NCI-H2081 treated with DMSO at 0.1 percent for 48 hours (cell line): ENCODE results near the gene SPPL2C.

Source experiments
- DNase-seq: peaks from one replicate; lab custom pipeline; 2025; lab: John Stamatoyannopoulos, UW

SPPL2C gene

DNA sequence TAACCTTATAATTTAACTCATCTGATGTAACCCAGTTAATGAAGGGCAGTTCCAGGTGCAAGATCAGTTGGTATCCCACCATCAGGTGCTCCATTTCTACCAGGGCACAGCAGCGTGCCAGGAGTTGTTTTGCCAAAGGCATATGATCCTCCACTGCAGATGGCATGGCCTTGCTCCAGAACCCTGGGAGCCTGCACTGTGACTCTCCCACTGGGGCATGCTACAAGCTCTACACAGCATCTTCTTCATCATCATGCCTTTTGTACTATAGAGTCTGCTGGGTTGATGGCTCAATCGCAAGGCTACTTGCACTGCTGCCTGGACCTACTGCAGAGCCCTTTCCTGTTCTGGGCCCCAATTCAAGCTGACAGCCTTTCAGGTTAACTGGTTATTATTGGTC lies 38.4 kb downstream of the SPPL2C start:
- no peak for DNase-seq

DNA sequence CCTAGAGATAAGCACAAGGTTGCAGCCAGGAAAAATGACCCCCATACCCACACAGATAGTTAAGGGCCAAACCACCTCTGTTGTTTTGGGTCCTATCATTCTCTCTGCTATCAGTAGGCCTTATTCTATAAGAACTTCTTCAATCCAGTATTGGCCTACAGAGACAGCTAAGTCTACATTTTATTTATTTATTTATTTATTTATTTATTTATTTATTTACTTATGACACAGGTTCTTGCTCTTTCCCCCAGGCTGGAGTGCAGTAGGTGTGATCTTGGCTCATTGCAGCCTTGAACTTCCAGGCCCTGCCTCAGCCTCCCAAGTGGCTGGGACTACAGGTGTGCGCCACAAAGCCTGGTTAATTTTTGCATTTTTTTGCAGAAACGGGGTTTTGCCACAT lies 42.2 kb downstream of the SPPL2C start:
- DNase-seq = no peak

DNA sequence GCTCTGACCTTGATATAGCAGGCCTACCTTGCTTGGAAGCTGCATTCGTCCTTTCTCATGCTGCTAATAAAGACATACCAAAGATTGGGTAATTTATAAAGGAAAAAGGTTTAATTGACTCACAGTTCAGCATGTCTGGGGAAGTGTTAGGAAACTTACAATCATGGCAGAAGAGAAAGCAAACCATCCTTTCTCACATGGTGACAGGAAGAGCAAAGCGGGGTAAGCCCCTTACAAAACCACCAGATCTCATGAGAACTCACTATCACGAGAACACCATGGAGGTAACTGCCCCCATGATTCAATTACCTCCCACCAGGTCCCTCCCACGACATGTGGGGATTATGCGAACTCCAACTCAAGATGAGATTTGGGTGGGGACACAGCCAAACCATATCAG lies 43.7 kb downstream of the SPPL2C start:
- DNase-seq = no peak

DNA sequence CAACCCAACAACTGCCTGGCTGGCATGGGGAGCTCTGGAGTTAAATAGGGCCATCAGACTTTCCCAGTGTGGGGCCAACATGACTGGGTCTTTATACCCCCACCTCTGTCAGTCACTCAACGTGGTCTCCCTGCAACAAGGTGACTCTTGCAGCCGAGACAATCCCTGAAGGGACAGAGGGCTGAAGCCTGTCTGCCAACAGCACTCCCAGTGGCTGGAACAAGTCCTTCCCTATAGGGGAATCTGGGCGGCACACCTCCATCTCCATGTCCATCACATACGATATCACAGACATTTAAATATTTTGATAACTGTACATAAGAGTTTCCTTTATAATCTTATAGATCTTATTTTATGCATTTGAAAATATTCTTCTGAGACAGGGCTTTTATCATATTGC lies 44.9 kb downstream of the SPPL2C start:
- DNase-seq = no peak

DNA sequence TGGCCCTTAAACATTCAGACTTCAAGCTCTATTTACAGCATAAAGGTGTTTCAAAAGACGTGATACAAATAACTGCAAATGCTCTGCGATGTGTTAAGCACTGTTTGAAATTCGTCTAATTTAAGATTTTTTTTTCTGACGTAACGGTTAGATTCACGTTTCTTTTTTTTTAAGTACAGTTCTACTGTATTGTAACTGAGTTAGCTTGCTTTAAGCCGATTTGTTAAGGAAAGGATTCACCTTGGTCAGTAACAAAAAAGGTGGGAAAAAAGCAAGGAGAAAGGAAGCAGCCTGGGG lies 49.0 kb downstream of the SPPL2C start:
- DNase-seq = no peak

DNA sequence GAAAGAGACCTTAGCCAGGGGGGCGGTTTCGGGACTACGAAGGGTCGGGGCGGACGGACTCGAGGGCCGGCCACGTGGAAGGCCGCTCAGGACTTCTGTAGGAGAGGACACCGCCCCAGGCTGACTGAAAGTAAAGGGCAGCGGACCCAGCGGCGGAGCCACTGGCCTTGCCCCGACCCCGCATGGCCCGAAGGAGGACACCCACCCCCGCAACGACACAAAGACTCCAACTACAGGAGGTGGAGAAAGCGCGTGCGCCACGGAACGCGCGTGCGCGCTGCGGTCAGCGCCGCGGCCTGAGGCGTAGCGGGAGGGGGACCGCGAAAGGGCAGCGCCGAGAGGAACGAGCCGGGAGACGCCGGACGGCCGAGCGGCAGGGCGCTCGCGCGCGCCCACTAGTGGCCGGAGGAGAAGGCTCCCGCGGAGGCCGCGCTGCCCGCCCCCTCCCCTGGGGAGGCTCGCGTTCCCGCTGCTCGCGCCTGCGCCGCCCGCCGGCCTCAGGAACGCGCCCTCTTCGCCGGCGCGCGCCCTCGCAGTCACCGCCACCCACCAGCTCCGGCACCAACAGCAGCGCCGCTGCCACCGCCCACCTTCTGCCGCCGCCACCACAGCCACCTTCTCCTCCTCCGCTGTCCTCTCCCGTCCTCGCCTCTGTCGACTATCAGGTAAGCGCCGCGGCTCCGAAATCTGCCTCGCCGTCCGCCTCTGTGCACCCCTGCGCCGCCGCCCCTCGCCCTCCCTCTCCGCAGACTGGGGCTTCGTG lies 49.5 kb downstream of the SPPL2C start, which contains the start of gene MAPT:
Gene MAPT, plus strand, starts transcription at position 533 of the 763 bp plus-strand sequence. CDS start 67,784 bp downstream, outside the sequence.
- DNase-seq = peak; percentile 86

DNA sequence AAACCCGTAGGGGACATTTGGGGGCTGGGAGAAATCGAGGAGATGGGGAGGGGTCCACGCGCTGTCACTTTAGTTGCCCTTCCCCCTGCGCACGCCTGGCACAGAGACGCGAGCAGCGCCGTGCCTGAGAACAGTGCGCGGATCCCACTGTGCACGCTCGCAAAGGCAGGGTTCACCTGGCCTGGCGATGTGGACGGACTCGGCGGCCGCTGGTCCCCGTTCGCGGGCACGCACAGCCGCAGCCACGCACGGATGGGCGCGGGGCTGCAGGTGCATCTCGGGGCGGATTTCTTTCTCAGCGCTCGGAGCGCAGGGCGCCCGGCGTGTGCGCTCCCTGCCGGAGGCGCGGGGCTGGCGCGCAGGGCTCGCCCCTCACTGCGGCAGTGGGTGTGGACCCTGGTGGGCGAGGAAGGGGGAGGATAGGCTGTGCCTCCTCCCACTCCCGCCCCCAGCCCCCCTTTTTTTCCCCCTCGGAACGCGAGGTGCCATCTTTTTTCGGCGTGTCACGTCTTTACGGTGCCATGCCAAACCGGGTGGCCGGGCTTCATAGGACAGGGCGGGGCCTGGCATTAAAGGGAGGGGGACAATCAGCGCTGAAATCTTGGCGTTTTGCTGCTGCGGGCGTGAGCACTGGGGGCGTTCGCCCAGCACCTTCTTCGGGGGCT lies 50.8 kb downstream of the SPPL2C start:
- DNase-seq = peak; percentile 68

DNA sequence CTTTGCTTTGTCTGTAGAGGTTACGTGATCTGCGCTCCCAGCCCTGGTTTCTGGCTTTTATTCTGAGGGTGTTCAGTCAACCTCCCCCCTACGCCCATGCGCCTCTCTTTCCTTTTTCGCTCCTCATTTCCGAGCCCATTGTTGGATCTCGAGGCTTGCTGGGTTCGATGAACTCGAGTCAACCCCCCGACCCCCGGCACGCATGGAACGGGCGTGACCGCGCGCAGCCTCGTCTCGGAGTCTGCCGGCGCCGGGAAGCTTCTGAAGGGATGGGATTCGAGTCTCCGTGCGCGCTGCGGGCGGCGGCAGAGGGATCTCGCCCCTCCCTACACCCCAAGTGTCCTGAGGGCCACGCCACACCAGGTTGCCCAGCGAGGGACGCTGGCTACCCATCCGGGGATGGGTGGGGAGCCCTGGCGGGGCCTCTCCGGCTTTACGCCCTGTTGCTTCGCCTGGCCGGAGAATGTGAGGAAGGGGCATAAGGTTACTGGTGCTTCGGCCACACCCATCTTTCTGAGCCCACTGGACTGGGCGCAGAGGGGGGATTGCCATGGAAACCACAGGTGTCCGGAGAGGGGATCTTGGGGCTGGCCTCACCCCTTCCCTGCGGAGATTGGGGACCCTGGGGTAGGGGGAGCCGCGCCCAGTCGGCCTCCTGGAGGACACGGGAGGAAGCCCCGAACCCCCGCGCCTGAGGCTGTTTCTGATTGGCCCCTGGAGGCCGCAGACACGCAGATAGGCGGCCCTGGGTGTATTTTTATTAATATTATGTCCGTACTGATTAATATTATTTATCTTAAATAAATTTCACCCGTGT lies 51.5 kb downstream of the SPPL2C start:
- DNase-seq = no peak
